GM23248 (cell line): ENCODE results near the gene LECT2.

Source experiments
- EZH2 ChIP-seq: fragments of 200-600 bp; sonication (generic); IDR thresholded peaks from 2 replicates; pipeline ENCODE4 v1.6.1; 2018; ENCODE audit warnings: antibody characterized with exemption, mild to moderate bottlenecking; ENCODE audit not compliant: insufficient read depth, poor library complexity, severe bottlenecking
- EZH2phosphoT487 ChIP-seq: fragments of 200-600 bp; sonication (generic); IDR thresholded peaks from 2 replicates; pipeline ENCODE4 v1.6.1; 2018; ENCODE audit warnings: antibody characterized with exemption, moderate library complexity, mild to moderate bottlenecking, low read depth; ENCODE audit not compliant: insufficient read depth

GRCh38 chr5:135973323-135974020, 18.7 kb upstream of the LECT2 start:
- TF ChIP-seq EZH2 (no peak), EZH2phosphoT487 (no peak)
